Ramos (cell line): Measurements from ENCODE around the gene AXL.
"Not testable (repeated sequence)": the region's sequence is repeated elsewhere in the genome, so short reads cannot be mapped to it uniquely, and the experiment has no call there.

Experiments used
- in situ Hi-C: fragments of 300-500 bp; cut with MboI; formaldehyde crosslinking; loops from one replicate; pipeline ENCODE4 v1.14.3; 2022; ENCODE audit warnings: low sequenced_read_pairs; ENCODE audit not compliant: unreplicated experiment

AXL gene

GRCh38 chr19:41205995-41206394, 13.0 kb upstream of the AXL start:
- in situ Hi-C loops, result loop anchor here (10.0 kb wide), 1 partner anchor 369 kb away; the partner anchor contains the start of gene CEACAM21

GRCh38 chr19:41206456-41206855, 12.6 kb upstream of the AXL start:
- in situ Hi-C loops, result loop anchor here (10.0 kb wide), 1 partner anchor 368 kb away; the partner anchor contains the start of gene CEACAM21

- in situ Hi-C loops, result loop anchor here (10.0 kb wide), 1 partner anchor 368 kb away; the partner anchor contains the start of gene CEACAM21
These were observed 11.9 kb upstream of the AXL start for GRCh38 chr19:41206926-41207750.

GRCh38 chr19:41214161-41214560, 4.9 kb upstream of the AXL start:
- in situ Hi-C loops, result no loop called here

GRCh38 chr19:41217741-41218140, 1.3 kb upstream of the AXL start:
- in situ Hi-C loops, result no loop called here

GRCh38 chr19:41218249-41218614, 791 bp upstream of the AXL start:
- in situ Hi-C loops, result no loop called here

- in situ Hi-C loops, result no loop called here
These were observed 1.0 kb downstream of the AXL start for GRCh38 chr19:41219924-41220567.

- in situ Hi-C loops, result no loop called here
These were observed 1.8 kb downstream of the AXL start for GRCh38 chr19:41220811-41221210.

- in situ Hi-C loops, result no loop called here
These were observed 2.6 kb downstream of the AXL start for GRCh38 chr19:41221514-41222205.

GRCh38 chr19:41222240-41222639, 3.2 kb downstream of the AXL start:
- in situ Hi-C loops, result no loop called here

- in situ Hi-C loops, result no loop called here
These were observed 4.6 kb downstream of the AXL start for GRCh38 chr19:41223431-41224234.

- in situ Hi-C loops, result no loop called here
These were observed 5.6 kb downstream of the AXL start for GRCh38 chr19:41224632-41225031.

GRCh38 chr19:41225238-41226052, 6.4 kb downstream of the AXL start:
- in situ Hi-C loops, result no loop called here

- in situ Hi-C loops, result no loop called here
These were observed 7.2 kb downstream of the AXL start for GRCh38 chr19:41226053-41226873.

- in situ Hi-C loops, result no loop called here
These were observed 7.9 kb downstream of the AXL start for GRCh38 chr19:41226874-41227390.

GRCh38 chr19:41228486-41228885, 9.5 kb downstream of the AXL start:
- in situ Hi-C loops, result no loop called here

GRCh38 chr19:41229338-41229737, 10.3 kb downstream of the AXL start:
- in situ Hi-C loops, result not testable (repeated sequence)
